ENCODE results near the gene ATP2B3.

ATP2B3 gene

DNA sequence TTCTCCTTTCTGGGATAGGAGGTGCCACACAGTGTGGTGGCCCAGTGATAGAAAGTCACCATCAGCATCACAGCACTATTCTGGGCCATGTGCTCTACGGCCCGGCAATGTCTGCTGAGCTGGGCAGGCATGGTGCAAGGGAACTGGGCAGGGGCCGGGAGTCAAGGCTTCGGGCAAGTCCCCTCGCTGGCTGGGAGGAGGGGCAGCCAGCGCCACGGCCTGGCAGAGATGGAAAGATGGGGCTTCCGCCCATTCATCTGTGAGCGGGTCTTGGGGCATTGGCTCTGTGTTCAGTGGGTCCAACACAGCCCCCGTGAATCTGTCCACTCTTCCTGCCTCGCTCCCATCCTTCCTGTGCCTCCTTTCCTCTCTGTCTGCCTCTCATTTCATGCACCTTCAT, 7.1 kb upstream of the ATP2B3 start:
- DNase-seq (ENCODE audit: low spot score) = no peak

DNA sequence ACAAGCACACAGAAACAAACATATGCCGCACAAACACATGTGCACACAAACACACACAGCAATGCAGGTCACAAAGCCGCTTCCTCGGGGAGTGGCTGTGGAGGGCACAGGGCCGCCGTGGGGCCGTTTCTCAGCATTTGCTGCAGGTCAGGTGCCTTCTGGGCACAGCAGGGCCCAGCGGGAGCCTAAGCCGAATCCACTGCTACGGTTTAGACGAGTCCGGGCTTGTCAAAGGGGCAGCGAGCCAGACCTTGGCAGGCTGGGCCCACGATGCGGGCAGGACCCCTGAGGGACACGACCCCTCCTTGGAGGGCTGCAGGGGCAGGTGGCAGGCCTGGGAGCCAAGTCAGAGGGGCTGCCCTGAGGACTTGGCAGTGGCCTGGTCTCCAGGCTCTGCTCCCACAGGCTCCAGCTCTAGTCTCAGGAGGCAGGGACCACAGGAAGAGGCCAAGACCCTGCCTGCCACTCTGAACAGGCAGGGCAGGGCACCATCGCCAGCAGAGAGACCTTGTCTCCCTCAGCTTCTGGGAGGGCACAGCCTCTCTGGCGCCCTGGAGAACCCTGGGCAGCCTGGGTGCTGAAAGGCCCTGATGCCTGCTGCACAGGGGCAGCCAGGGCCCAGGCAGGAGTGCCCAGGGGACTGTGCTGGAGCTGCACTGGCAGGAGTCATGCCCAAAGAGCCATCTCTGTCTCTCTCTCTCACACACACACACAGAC, 5.5 kb upstream of the ATP2B3 start:
- TF ChIP-seq CTCF (IDR thresholded peaks at IDR 0.05; ENCODE audit: extremely low read depth, missing control alignments) = no peak
- no peak for DNase-seq (ENCODE audit: low spot score)

More for the DNA sequence above, 7.1 kb upstream of the ATP2B3 start:
- TF ChIP-seq CTCF (IDR thresholded peaks at IDR 0.05; ENCODE audit: extremely low read depth, missing control alignments) = no peak

DNA sequence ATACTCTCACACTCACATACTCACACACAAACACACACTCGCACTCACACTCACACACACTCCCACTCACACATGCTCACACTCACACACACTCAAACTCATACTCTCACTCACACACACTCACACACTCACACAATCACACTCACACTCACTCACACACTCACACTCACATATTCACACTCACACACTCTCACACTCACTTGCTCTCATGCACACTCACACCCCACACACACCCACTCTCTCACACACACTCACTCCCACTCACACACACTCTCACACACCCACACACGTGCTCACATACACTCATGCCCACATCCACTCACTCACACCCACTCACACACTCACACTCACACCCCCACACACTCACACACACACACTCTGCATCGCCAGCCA, 4.9 kb upstream of the ATP2B3 start:
- no peak for DNase-seq (ENCODE audit: low spot score)
- TF ChIP-seq CTCF (IDR thresholded peaks at IDR 0.05; ENCODE audit: extremely low read depth, missing control alignments) = no peak

GRCh38 chrX:153513265-153513664, 4.2 kb upstream of the ATP2B3 start:
- TF ChIP-seq CTCF (IDR thresholded peaks at IDR 0.05; ENCODE audit: extremely low read depth, missing control alignments) = no peak

GRCh38 chrX:153514259-153514658, 3.2 kb upstream of the ATP2B3 start:
- DNase-seq (ENCODE audit: low spot score) = no peak
- no peak for TF ChIP-seq CTCF (IDR thresholded peaks at IDR 0.05; ENCODE audit: extremely low read depth, missing control alignments)

More at GRCh38 chrX:153513265-153513664, 4.2 kb upstream of the ATP2B3 start:
- DNase-seq (ENCODE audit: low spot score) = no peak

GRCh38 chrX:153515435-153515834, 2.0 kb upstream of the ATP2B3 start:
- TF ChIP-seq CTCF (IDR thresholded peaks at IDR 0.05; ENCODE audit: extremely low read depth, missing control alignments) = no peak

GRCh38 chrX:153516073-153516472, 1.4 kb upstream of the ATP2B3 start:
- no peak for DNase-seq (ENCODE audit: low spot score)
- TF ChIP-seq CTCF (IDR thresholded peaks at IDR 0.05; ENCODE audit: extremely low read depth, missing control alignments) = no peak

More at GRCh38 chrX:153515435-153515834, 2.0 kb upstream of the ATP2B3 start:
- no peak for DNase-seq (ENCODE audit: low spot score)
